ENCODE data around the gene DSG4.

Gene DSG4

DNA sequence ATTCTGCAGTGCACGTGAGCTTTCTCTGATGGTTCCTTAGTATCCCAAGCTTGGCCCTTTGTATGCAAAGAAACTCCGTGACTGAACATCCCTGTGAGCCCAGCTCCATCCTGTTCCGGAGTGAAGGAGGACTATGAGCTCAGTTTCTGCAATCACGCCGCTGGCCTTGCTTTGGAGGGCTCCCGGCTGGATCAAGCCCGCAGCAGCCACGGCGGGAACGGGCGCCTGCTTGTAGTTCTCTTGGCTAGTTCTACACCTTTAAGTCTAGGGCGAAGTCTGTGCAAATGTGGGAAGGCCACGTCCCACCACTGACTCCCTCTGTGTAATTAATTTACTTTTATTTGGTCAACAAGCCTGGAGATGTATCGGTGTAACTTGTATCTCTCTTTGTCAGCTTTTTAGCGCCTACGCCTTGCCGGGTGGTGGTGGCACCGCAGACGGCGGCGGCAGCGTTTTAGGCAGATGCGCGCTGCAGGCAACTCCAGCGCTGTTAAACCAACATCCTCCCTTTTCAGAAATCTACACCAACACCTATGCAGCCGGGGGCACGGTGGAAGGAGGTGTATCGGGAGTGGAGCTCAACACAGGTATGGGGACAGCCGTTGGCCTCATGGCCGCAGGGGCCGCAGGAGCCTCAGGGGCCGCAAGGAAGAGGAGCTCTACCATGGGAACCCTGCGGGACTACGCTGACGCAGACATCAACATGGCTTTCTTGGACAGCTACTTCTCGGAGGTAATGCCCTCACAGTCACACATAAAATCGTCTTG, 34.3 kb downstream of the DSG4 start:
- DNase-seq, result no peak

DNA sequence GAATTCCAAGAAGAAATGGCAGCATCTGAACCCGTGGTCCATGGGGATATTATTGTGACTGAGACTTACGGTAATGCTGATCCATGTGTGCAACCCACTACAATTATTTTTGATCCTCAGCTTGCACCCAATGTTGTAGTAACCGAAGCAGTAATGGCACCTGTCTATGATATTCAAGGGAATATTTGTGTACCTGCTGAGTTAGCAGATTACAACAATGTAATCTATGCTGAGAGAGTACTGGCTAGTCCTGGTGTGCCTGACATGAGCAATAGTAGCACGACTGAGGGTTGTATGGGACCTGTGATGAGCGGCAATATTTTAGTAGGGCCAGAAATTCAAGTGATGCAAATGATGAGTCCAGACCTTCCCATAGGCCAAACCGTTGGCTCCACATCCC, 36.6 kb downstream of the DSG4 start:
- no peak for DNase-seq

DNA sequence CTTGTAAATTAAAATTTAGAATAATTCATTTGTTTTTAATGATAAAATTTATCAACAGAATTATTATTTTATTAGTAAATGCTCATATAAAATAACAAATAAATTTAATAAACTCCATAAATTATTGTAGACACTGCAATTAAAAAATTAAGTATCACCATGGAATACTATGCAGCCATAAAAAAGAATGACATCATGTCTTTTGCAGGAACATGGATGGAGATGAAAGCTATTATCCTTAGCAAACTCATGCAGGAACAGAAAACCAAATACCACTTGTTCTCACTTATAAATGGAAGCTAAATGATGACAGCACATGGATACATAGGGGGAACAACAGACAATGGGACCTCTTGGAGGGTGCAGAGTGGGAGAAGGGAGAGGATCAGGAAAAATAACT, 41.3 kb downstream of the DSG4 start:
- DNase-seq, result no peak

DNA sequence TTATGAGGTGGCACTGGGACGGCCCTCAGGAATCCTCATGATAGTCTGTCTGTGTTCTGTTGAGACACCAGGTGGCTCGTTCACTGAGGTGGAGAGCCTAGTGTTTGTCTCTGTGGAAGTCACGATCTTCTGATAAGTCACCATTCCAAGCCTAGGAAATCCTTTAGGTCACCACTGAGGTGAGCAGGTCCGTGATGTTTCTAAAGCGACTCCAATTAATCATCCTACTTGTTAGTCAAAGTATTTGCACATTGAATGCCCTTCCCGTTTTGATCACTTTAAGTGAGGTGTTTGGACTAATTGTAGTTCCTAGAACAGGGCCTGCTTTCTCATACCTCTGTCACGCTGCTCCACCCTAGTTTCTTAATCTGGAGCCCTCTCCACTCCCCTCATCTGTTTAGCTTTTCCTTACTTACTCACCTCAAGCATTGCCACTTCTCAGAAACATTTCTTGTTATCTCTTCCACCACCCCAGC, 42.9 kb downstream of the DSG4 start:
- no peak for DNase-seq

DNA sequence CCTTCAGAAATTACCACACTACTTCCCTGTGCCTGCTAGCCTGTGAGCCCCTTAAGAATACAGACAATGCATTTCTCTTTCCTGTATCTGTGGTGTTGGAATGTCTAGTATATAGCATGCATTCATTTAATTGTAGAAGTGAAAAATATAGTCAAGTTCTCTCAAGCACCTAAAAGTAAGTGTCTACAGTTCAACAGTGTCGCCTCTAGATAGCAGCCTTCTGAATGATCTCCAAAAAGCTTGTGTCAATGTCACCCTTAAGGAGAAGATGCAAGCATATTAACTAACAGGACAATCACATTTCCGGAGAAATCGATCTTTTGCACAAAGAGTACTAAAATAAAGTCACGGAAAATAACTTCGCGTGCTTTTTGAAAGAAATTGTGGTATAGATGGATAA, 43.5 kb downstream of the DSG4 start:
- no peak for DNase-seq

DNA sequence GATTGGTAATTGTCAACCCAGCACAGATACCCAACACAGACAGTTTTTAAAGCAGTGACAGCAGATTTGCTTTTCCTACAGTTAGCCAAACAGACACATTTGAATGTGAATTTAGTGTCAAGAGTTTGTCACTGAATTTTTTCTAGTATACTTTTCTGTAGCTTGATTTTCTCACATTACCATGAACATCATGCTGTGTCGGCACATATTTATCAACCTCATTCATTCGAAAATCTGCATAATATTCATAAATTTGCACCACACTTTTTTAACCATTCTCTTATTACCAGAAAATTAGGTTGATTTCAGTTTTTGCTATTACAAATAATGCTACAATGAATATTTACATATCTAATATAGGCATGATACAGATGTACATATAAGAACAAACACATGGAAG, 43.9 kb downstream of the DSG4 start:
- DNase-seq, result no peak

DNA sequence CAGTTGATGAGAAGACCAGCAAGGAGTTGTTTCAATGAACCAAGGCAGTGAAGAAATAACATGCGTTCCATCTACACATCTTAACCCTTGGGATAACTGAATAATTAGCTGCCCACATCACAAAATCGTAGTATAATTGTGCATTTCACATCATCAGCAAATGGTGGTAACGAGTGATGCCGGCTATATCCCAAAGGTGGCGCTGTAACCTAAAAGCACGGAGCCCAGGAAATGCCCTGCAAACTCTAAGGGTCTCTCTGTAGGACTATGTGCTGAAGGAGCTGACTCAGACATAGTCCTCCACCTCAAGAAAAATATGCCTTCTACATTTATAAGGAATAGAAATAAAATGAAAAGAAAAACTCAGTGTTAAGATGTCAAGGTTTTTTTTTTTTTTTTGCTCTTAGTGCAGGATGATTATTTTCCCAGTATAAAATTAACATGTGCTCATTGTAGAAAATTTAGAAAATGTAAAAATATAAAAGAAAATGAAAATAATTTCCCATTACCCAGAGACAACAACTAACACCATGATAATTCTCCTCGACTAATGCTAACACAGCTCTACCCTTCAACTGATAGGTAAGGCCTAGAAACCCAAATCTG, 47.9 kb downstream of the DSG4 start:
- no peak for DNase-seq

DNA sequence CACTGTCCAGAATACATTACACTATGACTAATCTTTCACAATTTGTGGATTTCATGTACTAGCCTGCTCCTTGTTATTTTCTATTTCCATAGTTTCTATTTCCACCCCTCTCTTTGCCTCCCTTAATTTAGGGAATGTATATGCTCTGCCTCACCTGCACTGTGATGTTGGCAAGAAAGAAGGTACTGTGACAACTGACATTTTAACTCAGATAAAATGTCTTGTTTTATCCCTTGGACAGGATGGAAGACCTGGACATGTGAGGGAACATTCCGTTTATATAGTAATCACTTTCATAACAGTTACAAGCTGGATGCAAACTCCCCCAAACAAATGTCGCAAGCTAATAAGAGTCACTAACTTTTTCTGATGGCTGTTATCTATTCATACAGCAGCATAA, 49.4 kb downstream of the DSG4 start:
- DNase-seq, result no peak

DNA sequence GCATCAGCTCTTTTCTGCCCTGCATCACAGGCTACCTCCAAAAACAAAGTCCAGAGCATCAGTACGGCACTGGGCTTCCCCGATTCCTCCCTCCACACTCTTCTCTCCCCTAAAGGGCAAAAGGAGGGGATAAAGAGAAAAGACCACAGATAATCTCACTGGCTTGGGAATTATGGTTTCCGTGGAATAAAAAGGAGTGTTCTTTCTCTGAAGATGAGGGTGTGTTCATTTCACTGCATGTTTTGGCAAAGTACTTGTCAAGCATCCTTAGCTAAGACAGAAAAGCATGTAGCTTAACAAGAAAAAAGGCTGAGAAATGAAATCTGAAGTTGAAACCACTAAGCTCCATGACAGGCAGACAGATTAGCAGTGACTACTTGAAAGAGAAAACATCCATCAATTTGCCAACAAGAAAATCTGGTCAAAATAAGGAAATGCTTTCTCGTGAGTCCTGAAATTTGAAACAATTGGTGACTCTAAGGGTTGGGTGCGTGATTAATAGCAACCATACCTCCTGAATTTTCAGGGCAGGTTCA, 50.4 kb downstream of the DSG4 start:
- no peak for DNase-seq

DNA sequence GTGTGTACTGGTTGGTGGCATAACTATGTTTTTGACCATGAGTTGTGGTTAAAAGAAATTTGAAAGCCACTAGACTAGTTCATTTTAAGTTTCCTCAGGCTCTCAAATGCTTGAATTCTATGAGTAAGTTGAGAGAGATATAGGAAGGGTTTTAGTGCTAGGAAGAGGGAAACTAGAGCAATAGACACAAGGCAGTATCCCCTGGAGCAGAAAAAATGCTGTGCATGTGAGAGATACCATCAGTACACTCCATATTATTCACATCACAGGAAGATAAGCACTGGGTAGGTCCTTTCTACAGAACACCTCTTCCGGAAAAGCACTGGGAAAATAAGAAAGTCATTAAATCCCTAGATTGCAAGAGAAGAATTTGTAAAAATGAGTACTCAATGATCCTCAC, 51.6 kb downstream of the DSG4 start:
- no peak for DNase-seq

DNA sequence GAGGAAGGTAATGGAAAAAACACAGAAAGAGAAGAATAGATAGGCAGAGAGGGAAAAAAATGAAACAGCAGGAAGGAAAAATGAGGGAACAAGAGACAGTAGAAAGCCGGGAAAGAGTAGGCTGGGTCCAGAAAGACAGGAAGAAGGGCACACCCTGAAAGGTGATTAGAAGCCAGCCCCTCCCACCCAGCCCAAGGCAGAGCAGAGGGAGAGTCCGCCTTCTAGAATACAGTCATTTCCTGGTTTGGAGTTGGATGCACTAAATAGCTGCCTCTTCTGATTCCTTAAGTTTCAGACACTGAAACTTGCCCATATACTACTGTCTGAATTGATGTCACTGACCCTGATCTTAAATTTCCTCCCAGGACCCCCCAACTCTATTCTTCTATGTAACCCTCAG, 53.0 kb downstream of the DSG4 start:
- DNase-seq, result no peak

DNA sequence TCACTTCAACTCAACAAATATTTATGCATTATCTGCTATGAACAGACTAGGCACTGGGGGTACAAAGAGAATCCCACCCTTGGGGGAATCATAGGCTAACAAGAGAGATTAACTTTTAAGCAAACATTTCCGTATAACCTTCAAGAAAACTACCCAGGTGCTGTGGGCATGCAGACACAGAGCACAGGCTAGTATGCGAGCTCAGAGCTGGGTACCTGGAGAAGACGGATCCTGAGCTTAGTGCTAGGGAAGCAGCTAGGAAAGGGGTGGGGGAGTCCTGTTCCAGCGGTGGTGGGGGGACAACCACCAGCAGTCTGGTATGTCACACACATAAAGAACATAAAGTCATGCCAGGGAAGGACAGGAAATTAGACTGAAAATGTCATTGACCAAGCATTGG, 53.5 kb downstream of the DSG4 start:
- DNase-seq, result no peak

DNA sequence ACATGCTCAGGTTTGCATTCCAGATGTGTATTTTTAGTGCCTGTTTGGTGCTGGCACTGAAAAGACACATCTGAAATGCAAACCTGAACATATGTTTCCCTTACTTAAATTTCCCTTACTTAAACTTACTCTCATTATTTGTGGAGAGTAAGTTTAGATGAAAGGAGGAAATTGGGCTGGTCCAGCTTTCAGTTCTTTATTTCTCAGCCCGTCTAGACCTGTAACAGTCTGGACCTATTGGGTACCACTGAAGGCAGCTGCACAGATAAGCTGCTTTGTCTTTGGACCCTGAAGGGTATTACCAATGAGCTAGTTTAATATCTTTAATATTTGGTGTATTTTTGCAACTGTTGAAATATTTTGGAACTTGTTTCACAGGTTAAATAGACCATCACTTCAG, 54.0 kb downstream of the DSG4 start:
- no peak for DNase-seq

DNA sequence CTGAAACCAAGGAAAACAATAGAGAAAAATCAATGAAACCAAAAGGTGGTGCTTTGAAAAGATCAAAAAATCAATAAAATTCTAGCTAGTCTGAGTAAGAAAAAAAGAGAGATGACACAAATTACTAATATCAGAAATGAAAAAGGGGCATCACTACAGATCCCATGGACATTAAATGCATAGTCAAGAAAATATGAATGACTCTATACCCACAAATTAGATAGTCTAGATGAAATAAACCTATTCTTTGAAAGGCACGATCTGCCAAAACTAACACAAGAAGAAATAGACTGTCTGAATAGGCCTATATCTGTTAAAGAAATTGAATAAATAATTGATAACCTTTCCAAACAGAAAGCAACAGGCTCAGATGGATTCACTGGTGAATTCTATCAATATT, 55.7 kb downstream of the DSG4 start:
- no peak for DNase-seq

DNA sequence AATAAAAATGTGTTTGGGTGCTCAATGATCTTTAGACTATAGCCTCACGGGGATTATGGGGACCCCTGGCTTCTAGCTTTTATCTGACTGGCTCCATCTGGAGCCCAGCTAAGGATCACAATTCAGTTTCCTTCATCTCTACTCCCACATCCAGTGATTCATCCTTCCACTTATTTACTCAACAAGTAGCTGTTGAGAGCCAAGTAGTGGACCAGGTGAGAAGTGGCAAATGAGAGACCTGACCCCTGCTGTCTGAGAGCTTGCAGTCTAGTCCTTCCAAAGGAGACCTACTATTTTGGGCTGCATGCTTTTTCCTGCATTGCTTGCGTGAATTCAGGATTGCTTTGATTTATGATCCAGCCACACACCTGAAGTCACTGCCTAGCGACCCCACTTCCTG, 60.2 kb downstream of the DSG4 start:
- DNase-seq, result no peak

DNA sequence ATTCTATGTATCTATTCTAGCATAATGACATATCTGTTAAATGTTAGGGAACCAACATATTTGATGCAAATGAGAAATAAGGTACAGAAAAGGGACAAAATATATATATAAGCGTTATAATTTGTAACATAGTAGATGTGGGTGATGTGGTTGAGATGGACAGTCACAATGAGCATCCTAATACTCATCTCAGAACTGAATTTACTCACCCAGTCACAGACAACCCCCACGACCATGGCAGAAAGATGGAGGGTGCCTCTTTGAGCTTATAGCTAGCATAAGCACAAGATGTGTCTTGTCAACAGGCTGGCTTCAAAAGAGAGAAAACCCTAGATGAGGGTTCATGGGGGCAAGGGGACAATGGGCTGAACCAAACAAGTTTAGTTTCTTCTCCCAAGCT, 61.8 kb downstream of the DSG4 start:
- DNase-seq, result no peak

DNA sequence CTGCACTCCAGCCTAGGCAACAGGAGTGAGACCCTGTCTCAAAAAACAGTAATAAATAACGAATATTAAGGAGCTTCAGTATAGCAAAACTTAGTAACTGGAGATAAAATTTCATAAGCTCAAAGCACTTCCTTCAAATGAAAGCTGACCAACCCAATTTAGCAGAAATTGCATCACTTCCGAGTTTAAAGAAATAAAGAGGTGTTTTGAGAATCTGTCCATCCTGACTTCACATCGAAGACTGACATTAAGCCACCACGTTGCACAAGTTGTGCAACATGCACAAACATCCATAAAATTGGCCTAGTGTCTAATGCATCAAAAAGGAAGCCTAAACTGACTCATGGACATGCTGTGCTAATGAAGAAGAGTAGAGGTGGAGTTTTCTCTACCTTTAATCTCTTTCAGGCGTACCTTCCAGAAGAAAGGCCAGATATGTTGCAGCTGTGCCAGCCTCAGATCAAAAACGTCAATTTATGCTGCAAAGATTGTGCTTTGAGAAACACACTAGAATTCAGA, 63.3 kb downstream of the DSG4 start:
- no peak for DNase-seq

DNA sequence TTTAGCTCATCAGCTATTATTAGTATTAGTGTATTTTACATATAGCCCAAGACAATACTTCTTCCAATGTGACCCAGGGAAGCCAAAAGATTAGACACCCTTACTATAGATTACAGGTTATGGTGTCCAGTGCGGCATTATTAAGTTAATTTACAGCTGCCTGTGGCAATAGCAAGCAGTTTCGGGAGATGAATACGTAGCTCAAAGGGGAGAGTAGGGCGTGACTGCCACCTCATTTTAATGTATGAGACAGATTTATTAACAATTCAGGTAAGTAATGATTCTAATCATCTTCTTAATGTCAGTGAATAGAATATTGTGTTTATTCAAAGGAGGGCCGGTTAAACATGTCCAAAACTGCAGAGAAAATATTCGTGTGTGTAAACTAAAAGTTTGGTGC, 64.2 kb downstream of the DSG4 start:
- DNase-seq, result no peak

DNA sequence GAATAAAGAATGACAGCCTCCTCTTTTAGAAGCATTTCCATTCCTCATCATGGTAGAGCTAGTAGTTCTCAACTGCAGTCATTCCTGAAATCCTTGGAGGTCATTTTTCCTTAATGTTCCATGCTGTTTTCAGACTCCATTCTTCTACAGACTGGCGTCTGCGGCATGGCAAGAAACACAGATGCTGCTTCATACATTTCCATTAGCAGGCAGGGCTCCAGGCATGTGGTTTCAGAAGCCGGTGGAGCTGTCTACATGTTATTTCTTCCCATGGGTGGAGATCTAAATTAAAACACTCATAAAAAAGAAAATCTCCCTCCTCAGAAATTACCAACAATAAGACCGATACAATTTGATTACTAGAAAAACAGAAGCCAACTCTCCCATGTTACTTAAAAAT, 64.9 kb downstream of the DSG4 start:
- no peak for DNase-seq

DNA sequence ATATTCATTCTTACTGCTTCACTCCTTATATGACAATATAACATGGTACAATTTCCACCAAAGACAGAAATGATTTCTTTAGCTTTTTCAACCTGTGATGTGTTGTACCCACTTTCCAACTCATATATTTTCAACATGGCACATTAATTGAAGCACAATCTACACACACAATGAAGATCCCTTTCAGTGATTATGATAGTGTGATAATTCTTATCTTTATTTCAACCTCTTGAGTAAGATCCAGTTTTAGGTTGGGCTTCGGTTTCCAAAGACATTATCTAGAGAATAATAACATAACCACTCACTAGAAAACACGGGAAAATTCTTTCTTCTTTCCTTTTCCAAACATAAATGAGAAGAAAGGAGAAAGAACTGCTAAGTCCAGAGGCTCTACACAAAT, 67.6 kb downstream of the DSG4 start:
- no peak for DNase-seq

DNA sequence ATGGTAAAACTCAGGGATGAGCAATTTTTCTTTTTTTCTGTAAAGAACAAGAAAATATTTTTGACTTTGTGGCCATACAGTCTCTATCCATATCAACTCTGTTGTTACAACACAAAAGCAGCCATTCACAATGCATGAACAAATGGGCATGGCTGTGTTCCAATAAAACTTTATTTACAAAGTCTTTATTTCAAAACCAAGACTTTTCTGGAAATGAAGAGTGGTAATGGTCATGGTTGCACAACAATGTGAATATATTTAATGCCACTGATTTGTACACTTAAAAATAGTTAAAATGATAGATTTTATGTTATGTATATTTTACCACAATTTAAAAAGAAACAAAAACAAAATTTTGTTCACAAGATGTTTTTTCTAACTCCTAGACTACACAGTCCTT, 69.3 kb downstream of the DSG4 start:
- DNase-seq, result no peak

DNA sequence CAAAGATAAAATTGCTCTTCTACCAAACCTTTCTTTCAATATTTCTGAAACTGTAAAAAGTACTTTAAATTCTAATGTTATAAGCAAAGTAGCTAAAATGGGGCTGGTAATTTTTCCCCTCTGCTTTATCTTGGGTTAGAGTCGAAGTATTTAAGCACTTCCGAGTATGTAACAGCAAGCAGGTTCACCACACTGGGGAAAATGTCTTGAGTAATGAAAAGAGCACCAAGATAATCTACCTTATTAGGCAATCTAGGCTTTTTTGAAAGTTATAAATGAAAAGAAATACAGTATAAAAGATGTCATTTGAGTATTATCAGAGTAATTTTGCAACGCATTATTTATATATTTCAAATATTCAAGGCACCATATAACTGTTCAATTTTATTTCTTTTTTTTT, 70.3 kb downstream of the DSG4 start:
- no peak for DNase-seq

DNA sequence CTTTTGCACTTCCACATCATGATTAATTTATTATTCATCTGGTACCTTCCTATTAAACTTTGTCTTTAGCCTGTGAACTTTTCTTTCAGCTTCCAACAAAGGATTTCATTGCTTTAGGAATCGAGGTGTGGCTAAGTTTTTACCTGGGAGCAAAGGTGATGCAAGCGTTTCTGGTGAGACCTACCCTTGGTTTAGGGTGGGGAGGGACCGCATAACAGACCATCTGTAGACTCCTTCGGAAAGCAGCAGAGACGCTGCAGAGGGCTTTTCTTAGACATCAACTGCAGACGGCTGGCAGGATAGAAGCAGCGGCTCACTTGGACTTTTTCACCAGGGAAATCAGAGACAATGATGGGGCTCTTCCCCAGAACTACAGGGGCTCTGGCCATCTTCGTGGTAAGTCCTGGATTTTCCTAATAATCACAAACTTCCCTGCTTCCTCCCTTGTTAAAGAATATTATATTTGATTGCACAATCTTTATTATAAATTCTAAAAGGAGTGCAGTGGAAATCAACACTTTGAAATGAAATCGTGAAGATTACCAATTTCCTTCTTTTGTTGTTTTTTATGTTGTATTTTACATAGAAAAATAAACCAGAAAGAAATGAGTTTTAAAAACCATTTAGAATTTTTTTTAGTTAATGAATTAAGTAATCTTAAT, 71.1 kb downstream of the DSG4 start, which contains the start of gene DSG3:
DSG3 (plus strand) TSS at position 212 of the 662 bp plus-strand sequence; CDS start at position 349, 137 bp downstream.
- DNase-seq, result no peak

DNA sequence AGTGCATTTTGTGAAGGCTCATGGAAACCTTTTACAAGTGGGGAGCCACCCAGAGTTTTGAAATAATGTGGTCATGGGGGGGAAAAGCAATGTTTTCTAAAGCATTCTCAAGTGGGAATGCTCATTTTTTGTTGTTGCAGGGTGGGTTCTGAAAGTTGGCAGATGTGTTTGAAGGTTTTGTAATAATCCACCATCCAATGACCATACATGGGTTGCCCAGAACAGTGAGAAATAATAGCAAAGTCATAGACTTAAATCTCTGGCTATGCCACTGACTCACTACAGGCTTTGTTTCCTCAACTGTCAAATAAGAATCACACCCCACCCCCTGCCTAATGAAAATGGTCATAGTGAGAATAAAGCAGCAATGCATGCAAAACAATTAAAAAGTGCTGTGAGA, 73.8 kb downstream of the DSG4 start:
- DNase-seq, result no peak

All from GOT3 (cell line).